Sigmoid colon (tissue), 4 donors: Measurements from ENCODE around the gene MOGAT1.
"Not testable (repeated sequence)": the region's sequence is repeated elsewhere in the genome, so short reads cannot be mapped to it uniquely, and the experiment has no call there.

Experiments
- POLR2A ChIP-seq, 2 donors: fragments of 450-650 bp; IDR thresholded peaks; one replicate each; pipeline ENCODE4 v1.6.1; 2016; ENCODE audit warnings: antibody characterized with exemption in 2 of 2, mild to moderate bottlenecking in 2 of 2, moderate library complexity in 2 of 2
- POLR2AphosphoS5 ChIP-seq, 4 donors: sonication (generic); formaldehyde crosslinking; IDR thresholded peaks; one replicate each; pipeline ENCODE4 v1.6.1; 2017; ENCODE audit warnings: antibody characterized with exemption in 4 of 4
- TF ChIP-seq, protein P1 (sequence below), 4 experiments: fragments of 450-650 bp in 3 of 4; fragments of 200-600 bp in 1 of 4; IDR thresholded peaks; one replicate each; pipeline ENCODE4 v1.5.1; 2016 to 2019; ENCODE audit warnings: antibody characterized with exemption in 4 of 4, mild to moderate bottlenecking in 3 of 4, moderate library complexity in 2 of 4

DNA sequence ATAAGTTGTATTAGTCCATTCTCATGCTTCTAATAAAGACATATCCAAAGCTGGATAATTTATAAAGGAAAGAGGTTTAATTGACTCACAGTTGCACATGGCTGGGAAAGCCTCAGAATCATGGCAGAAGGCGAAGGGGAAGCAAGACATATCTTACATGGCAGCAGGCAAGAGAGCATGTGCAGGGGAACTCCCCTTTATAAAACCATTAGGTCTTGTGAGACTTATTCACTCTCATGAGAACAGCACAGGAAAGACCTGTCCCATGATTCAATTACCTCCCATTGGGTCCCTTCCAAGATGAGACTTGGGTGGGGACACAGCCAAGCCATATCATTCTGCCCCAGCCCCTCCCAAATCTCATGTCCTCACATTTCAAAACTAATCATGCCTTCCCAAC lies 48.3 kb downstream of the MOGAT1 start:
- TF ChIP-seq, protein P1, sequence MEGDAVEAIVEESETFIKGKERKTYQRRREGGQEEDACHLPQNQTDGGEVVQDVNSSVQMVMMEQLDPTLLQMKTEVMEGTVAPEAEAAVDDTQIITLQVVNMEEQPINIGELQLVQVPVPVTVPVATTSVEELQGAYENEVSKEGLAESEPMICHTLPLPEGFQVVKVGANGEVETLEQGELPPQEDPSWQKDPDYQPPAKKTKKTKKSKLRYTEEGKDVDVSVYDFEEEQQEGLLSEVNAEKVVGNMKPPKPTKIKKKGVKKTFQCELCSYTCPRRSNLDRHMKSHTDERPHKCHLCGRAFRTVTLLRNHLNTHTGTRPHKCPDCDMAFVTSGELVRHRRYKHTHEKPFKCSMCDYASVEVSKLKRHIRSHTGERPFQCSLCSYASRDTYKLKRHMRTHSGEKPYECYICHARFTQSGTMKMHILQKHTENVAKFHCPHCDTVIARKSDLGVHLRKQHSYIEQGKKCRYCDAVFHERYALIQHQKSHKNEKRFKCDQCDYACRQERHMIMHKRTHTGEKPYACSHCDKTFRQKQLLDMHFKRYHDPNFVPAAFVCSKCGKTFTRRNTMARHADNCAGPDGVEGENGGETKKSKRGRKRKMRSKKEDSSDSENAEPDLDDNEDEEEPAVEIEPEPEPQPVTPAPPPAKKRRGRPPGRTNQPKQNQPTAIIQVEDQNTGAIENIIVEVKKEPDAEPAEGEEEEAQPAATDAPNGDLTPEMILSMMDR (IDR thresholded peaks at IDR 0.05): not testable (repeated sequence)
- TF ChIP-seq POLR2AphosphoS5, POLR2A (IDR thresholded peaks at IDR 0.05): not testable (repeated sequence)
